HG02938 (cell line): ENCODE results near the gene PARVA.
"Not testable (repeated sequence)": the region's sequence is repeated elsewhere in the genome, so short reads cannot be mapped to it uniquely, and the experiment has no call there.

Source experiments
- ATAC-seq: cut with Tn5 transposase; IDR thresholded peaks from one replicate; pipeline ENCODE4 v1.9.1; 2021; ENCODE audit warnings: mild to moderate bottlenecking, moderate library complexity; ENCODE audit not compliant: unreplicated experiment

The PARVA gene, protein sequence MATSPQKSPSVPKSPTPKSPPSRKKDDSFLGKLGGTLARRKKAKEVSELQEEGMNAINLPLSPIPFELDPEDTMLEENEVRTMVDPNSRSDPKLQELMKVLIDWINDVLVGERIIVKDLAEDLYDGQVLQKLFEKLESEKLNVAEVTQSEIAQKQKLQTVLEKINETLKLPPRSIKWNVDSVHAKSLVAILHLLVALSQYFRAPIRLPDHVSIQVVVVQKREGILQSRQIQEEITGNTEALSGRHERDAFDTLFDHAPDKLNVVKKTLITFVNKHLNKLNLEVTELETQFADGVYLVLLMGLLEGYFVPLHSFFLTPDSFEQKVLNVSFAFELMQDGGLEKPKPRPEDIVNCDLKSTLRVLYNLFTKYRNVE

GRCh38 chr11:12377106-12377823 lies at the start of gene PARVA:
PARVA (plus strand) TSS chr11:12377571; CDS start chr11:12377648, 77 bp downstream.
- ATAC-seq: no peak

- no peak for ATAC-seq
Observed at GRCh38 chr11:12329169-12329568, 48.2 kb upstream of the PARVA start.

- no peak for ATAC-seq
Observed at GRCh38 chr11:12329797-12330196, 47.6 kb upstream of the PARVA start.

GRCh38 chr11:12330485-12331231 lies 46.7 kb upstream of the PARVA start:
- ATAC-seq: no peak

GRCh38 chr11:12331239-12331874 lies 46.0 kb upstream of the PARVA start:
- no peak for ATAC-seq

DNA sequence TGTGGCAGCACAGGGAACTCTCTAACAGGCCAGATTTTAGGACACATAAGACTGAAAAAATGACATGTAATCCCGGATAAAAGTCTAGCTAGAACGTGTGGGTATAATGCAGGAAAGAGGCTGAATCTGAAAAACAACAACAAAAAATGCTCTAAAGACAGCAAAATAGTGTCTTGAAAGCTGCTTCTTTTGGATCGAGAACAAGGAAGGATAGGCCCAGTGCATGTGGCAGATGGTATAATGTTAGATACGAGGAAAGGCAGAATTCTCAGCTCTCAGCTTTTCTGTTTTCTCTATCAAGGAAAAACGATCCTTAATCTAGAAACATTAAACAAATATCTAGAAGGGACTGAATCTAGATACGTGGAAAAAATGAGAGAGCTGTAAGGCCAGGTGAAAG lies 33.8 kb upstream of the PARVA start:
- ATAC-seq: no peak

DNA sequence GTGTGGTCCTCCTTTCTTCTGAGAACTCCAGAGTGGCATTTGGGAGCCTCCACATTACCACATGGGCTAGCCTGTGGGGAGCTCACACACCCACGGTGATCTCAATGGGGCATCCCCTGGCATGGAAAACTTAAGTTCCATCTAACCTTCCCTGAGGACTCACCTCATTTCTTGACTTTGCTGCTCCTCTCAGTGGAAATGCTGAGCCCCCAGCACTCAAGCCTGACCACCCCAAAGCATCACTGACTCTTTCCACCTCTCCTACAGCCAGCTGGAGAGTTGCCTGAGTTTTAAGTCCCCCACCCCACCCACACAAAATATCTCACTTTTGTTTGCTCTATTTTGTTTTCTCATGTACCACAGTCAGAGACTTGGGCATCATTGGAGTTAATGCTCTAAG lies 23.8 kb upstream of the PARVA start:
- ATAC-seq: no peak

- no peak for ATAC-seq
Observed at GRCh38 chr11:12354750-12355545, 22.4 kb upstream of the PARVA start.

DNA sequence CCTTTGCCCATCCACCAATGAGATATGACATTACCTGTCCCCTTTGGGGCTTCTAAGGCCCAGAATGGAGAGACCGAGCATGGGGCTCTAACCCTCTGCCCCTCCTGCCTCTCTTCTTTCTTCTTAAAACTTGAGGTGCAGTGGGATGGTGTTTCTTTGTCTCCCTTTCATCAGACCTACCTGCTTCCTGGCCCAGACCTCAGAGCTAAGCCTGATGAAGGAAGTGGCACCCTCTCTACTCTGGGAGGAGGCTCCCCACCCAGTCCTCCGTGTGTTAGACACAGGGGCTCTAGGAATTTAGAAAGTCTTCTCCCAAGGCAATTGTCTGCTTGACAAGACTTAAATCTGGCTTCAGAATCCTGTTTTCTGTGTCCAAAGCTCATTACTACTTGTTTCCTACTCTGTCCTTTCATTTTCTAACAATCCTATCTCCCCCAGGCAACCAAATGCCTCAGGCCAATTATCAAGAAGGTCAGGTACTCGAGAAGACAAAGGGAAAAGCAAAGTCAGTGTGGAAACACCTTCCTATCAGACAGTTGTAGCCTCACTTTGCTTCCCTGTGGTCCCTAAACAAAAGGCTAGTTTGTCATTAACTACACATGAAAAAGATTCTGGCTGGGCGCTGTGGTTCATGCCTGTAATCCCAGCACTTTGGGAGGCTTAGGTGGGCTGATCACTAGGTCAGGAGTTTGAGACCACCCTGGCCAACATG lies 20.3 kb upstream of the PARVA start:
- no peak for ATAC-seq

- ATAC-seq: not testable (repeated sequence)
Observed at GRCh38 chr11:12357697-12358096, 19.7 kb upstream of the PARVA start.

- no peak for ATAC-seq
Observed at GRCh38 chr11:12358302-12359188, 18.8 kb upstream of the PARVA start.

- no peak for ATAC-seq
Observed at GRCh38 chr11:12359761-12360160, 17.6 kb upstream of the PARVA start.

- no peak for ATAC-seq
Observed at GRCh38 chr11:12361682-12362081, 15.7 kb upstream of the PARVA start.

DNA sequence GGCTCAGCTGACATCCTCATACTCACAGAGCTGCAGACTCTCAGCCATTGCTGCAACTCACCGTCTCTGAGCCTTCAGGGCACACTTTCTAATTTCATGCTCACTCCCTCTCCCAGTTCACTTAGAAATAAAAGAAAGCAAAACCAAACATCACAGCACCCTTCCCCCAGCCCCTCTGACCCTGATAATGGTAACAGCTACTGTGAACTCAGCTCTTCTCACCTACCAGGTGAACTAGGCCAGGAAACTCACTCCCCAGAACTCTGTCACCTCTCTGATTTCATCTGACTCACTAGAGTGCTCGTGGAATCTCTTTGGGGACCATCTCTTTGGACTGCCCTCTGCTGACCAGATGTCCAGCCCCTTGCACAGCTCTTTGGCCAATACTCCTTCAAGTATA lies 14.5 kb upstream of the PARVA start:
- ATAC-seq: no peak

GRCh38 chr11:12363373-12363772 lies 14.0 kb upstream of the PARVA start:
- ATAC-seq: no peak

DNA sequence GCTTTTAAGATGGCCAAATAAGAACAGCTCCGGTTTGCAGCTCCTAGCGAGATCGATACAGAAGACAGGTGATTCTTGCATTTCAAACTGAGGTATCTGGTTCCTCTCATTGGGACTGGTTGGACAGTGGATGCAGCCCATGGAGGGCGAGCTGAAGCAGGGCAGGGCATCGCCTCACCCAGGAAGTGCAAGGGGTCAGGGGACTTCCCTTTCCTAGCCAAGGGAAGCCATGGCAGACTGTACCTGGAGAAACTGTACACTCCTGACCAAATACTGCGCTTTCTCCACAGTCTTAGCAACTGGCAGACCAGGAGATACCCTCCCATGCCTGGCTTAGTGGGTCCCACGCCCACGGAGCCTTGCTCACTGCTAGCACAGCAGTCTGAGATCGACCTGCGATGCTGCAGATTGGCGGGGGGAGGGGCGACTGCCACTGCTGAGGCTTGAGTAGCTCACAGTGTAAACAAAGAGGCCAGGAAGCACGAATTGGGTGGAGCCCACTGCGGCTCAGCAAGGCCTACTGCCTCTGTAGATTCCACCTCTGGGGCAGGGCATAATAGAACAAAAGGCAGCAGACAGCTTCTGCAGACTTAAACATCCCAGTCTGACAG lies 11.3 kb upstream of the PARVA start:
- ATAC-seq: not testable (repeated sequence)

DNA sequence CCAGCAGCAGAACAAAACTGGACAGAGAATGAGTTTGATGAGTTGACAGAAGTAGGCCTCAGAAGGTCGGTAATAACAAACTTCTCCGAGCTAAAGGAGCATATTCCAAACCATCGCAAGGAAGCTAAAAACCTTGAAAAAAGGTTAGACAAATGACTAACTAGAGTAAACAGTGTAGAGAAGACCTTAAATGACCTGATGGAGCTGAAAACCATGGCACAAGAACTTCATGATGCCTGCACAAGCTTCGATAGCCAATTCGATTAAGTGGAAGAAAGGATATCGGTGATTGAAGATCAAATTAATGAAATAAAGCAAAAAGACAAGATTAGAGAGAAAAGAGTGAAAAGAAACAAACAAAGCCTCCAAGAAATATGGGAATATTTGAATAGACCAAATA lies 10.3 kb upstream of the PARVA start:
- ATAC-seq: not testable (repeated sequence)

DNA sequence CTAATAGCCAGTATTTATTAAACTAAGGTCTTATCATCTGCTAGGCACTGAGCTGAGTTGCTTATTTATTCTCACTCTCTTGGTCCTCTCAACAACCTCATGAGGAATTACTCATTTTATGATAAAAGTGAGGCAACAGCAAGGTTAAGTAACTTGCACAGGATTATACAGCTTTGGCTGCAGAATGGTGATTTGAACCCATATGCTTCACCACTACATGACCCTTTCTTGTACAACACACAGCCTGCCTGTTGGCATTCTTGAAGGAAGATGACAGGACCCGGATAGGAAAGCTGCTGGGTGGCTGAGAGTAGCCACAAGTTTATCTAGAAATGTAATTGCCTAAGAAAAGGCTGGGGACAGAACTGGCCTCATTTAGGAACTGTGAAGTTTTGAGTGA lies 5.3 kb upstream of the PARVA start:
- ATAC-seq: no peak
